Trophoblast cell (in vitro differentiated cells and primary cell): ENCODE results near the gene KCND3.
"Not testable (repeated sequence)": the region's sequence is repeated elsewhere in the genome, so short reads cannot be mapped to it uniquely, and the experiment has no call there.

Experiments
- DNase-seq, 2 donors: peaks; one replicate each; pipeline ENCODE4 v3.0.0-alpha.2; 2016
- H2AFZ ChIP-seq: 2 replicates; pipeline ENCODE4 v1.6.1; 2013; ENCODE audit warnings: low read length, moderate library complexity, mild to moderate bottlenecking; ENCODE audit not compliant: insufficient read depth, poor library complexity
- H2AK5ac ChIP-seq: 2 replicates; pipeline ENCODE4 v1.6.1; 2013; ENCODE audit warnings: mild to moderate bottlenecking, low read length
- H2BK120ac ChIP-seq: 2 replicates; pipeline ENCODE4 v1.6.1; 2013; ENCODE audit warnings: low read length, mild to moderate bottlenecking, moderate library complexity; ENCODE audit not compliant: insufficient read depth, poor library complexity
- H2BK12ac ChIP-seq: 2 replicates; pipeline ENCODE4 v1.6.1; 2013; ENCODE audit warnings: mild to moderate bottlenecking, low read length, moderate library complexity
- H2BK5ac ChIP-seq: 2 replicates; pipeline ENCODE4 v1.6.1; 2013; ENCODE audit warnings: low read length, low read depth, moderate library complexity, mild to moderate bottlenecking; ENCODE audit not compliant: poor library complexity
- H3K14ac ChIP-seq: 2 replicates; pipeline ENCODE4 v1.6.1; 2013; ENCODE audit warnings: mild to moderate bottlenecking, low read length
- H3K18ac ChIP-seq: 2 replicates; pipeline ENCODE4 v1.6.1; 2013; ENCODE audit warnings: mild to moderate bottlenecking, low read length
- H3K23ac ChIP-seq: 2 replicates; pipeline ENCODE4 v1.6.1; 2013; ENCODE audit warnings: low read length
- H3K27ac ChIP-seq: 2 replicates; pipeline ENCODE4 v1.5.1; 2013; ENCODE audit warnings: low read depth, mild to moderate bottlenecking, inconsistent platforms, low read length, moderate library complexity
- H3K27me3 ChIP-seq: 2 replicates; pipeline ENCODE4 v1.6.1; 2013; ENCODE audit warnings: inconsistent platforms, mild to moderate bottlenecking, low read length, moderate library complexity; ENCODE audit not compliant: insufficient read depth
- H3K36me3 ChIP-seq, 2 experiments: 1 replicate in 1 of 2; 2 replicates in 1 of 2; pipeline ENCODE4 v1.6.1; 2013; ENCODE audit warnings: low read length in 2 of 2, mild to moderate bottlenecking in 2 of 2, moderate library complexity in 1 of 2; ENCODE audit not compliant: insufficient read depth in 2 of 2, control insufficient read depth in 1 of 2
- H3K4ac ChIP-seq: 2 replicates; pipeline ENCODE4 v1.6.1; 2013; ENCODE audit warnings: low read depth, mild to moderate bottlenecking, low read length, moderate library complexity
- H3K4me1 ChIP-seq, 2 experiments: 1 replicate in 1 of 2; 2 replicates in 1 of 2; pipeline ENCODE4 v1.6.1; 2013; ENCODE audit warnings: low read length in 2 of 2, mild to moderate bottlenecking in 2 of 2, moderate library complexity in 1 of 2; ENCODE audit not compliant: insufficient read depth in 2 of 2, control insufficient read depth in 1 of 2
- H3K4me2 ChIP-seq: 2 replicates; pipeline ENCODE4 v1.6.1; 2013; ENCODE audit warnings: inconsistent platforms, mild to moderate bottlenecking, low read length, moderate library complexity
- H3K4me3 ChIP-seq: 2 replicates; pipeline ENCODE4 v1.5.1; 2013; ENCODE audit warnings: mild to moderate bottlenecking, low read depth, low read length, inconsistent platforms
- H3K79me1 ChIP-seq: one replicate; pipeline ENCODE4 v1.6.1; 2013; ENCODE audit warnings: low read length
- H3K79me2 ChIP-seq: 2 replicates; pipeline ENCODE4 v1.6.1; 2013; ENCODE audit warnings: low read length, mild to moderate bottlenecking; ENCODE audit not compliant: control insufficient read depth, insufficient read depth, poor library complexity
- H3K9ac ChIP-seq: 2 replicates; pipeline ENCODE4 v1.6.1; 2013; ENCODE audit warnings: mild to moderate bottlenecking, low read length
- H3K9me3 ChIP-seq: 2 replicates; pipeline ENCODE4 v1.6.1; 2013; ENCODE audit warnings: low read depth, mild to moderate bottlenecking, control low read depth, inconsistent platforms, low read length; ENCODE audit not compliant: insufficient read depth
- H4K12ac ChIP-seq: 2 replicates; pipeline ENCODE4 v1.6.1; 2013; ENCODE audit warnings: low read depth, mild to moderate bottlenecking, low read length, moderate library complexity
- H4K8ac ChIP-seq: 2 replicates; pipeline ENCODE4 v1.6.1; 2013; ENCODE audit warnings: low read depth, mild to moderate bottlenecking, low read length, moderate library complexity
- H4K91ac ChIP-seq: one replicate; pipeline ENCODE4 v1.6.1; 2013; ENCODE audit warnings: low read depth, mild to moderate bottlenecking, low read length, moderate library complexity
- WGBS: extraction: QIAGEN DNeasy Blood & Tissue Kit; methylation state at CpG from one replicate; pipeline ENCODE4 v1.1.7; 2013; ENCODE audit warnings: missing lambda C conversion rate; ENCODE audit not compliant: insufficient read length, insufficient coverage; ENCODE audit errors: extremely low coverage; 5-methylcytosine and 5-hydroxymethylcytosine counted together

The KCND3 gene

GRCh38 chr1:111742292-111742691 lies 247.2 kb downstream of the KCND3 start:
- not testable (repeated sequence) for H3K4me3 ChIP-seq, H3K4me2 ChIP-seq, H3K18ac ChIP-seq, H3K9me3 ChIP-seq, H3K79me1 ChIP-seq, H2BK120ac ChIP-seq, H3K23ac ChIP-seq, H2AK5ac ChIP-seq, H2AFZ ChIP-seq, H4K91ac ChIP-seq, H2BK5ac ChIP-seq, H4K8ac ChIP-seq, H2BK12ac ChIP-seq, H3K14ac ChIP-seq, H3K9ac ChIP-seq, H3K27ac ChIP-seq, H3K4ac ChIP-seq, H4K12ac ChIP-seq, DNase-seq, H3K79me2 ChIP-seq, H3K36me3 ChIP-seq
- WGBS, result no CpG with 5 or more reads among the region's 14 CpGs
- Histone ChIP-seq H3K27me3 (peaks cover 29% of the 10 kb centered on the region), H3K4me1 (peaks cover 17% of the 10 kb centered on the region in 2 experiments)

- Histone ChIP-seq H4K8ac (no peak overlapping the region), H3K14ac (no peak overlapping the region), H4K91ac (no peak overlapping the region), H3K4me1 (peaks cover 17% of the 10 kb centered on the region in 2 experiments), H3K18ac (no peak overlapping the region), H3K9ac (no peak overlapping the region), H2BK12ac (no peak overlapping the region), H3K79me2 (no peaks in the 10 kb centered on the region), H2BK5ac (no peak overlapping the region), H2AK5ac (no peak overlapping the region), H3K79me1 (peaks cover 3% of the 10 kb centered on the region), H3K23ac (no peak overlapping the region), H2AFZ (peak overlapping the region; percentile 69), H3K27ac (no peak overlapping the region), H4K12ac (no peak overlapping the region), H3K36me3 (no peaks in the 10 kb centered on the region), H3K27me3 (peaks cover 30% of the 10 kb centered on the region), H2BK120ac (no peak overlapping the region), H3K4ac (no peak overlapping the region), H3K4me2 (peak overlapping the region; percentile 88), H3K4me3 (no peak overlapping the region), H3K9me3 (peaks cover 3% of the 10 kb centered on the region)
- peak; percentile 47 to 55 for DNase-seq
- no CpG with 5 or more reads among the region's 63 CpGs for WGBS
Observed at GRCh38 chr1:111739925-111740765, 249.3 kb downstream of the KCND3 start.

GRCh38 chr1:111739194-111739924 lies 250.1 kb downstream of the KCND3 start, which contains the start of gene INKA2:
Gene INKA2 (minus strand): TSS chr1:111739395. CDS start chr1:111739242, 153 bp downstream.
- H2AK5ac ChIP-seq, result no peak within 1 kb of the TSS
- no peak within 1 kb of the TSS for H2BK5ac ChIP-seq
- peaks cover 17% of the 10 kb centered on the region in 2 experiments for H3K4me1 ChIP-seq
- H4K12ac ChIP-seq, result no peak within 1 kb of the TSS
- peak within 1 kb of the TSS; percentile 62 for H3K4me3 ChIP-seq
- peaks cover 3% of the 10 kb centered on the region for H3K79me1 ChIP-seq
- peak within 1 kb of the TSS; percentile 69 for H2AFZ ChIP-seq
- peak within 1 kb of the TSS; percentile 22 for H3K4ac ChIP-seq
- H2BK12ac ChIP-seq, result no peak within 1 kb of the TSS
- no peaks in the 10 kb centered on the region for H3K79me2 ChIP-seq
- no peaks in the 10 kb centered on the region for H3K36me3 ChIP-seq
- peaks cover 30% of the 10 kb centered on the region for H3K27me3 ChIP-seq
- peak within 1 kb of the TSS; percentile 37 for H3K18ac ChIP-seq
- peak within 1 kb of the TSS; percentile 19 for H3K9ac ChIP-seq
- H3K9me3 ChIP-seq, result peaks cover 3% of the 10 kb centered on the region
- H3K14ac ChIP-seq, result peak within 1 kb of the TSS; percentile 61
- peak within 1 kb of the TSS; percentile 88 for H3K4me2 ChIP-seq
- WGBS, result no CpG with 5 or more reads among the region's 59 CpGs
- H4K8ac ChIP-seq, result peak within 1 kb of the TSS; percentile 5
- no peak within 1 kb of the TSS for H3K23ac ChIP-seq
- peak within 1 kb of the TSS; percentile 4 for H4K91ac ChIP-seq
- H2BK120ac ChIP-seq, result peak within 1 kb of the TSS; percentile 30
- DNase-seq, result peak; percentile 54 to 57
- H3K27ac ChIP-seq, result no peak within 1 kb of the TSS

- Histone ChIP-seq H3K23ac (no peak overlapping the region), H3K4me1 (peaks cover 17% of the 10 kb centered on the region in 2 experiments), H3K79me2 (no peaks in the 10 kb centered on the region), H3K4ac (peak overlapping the region; percentile 22), H3K14ac (peak overlapping the region; percentile 61), H3K18ac (peak overlapping the region; percentile 37), H4K8ac (peak overlapping the region; percentile 5), H2AK5ac (no peak overlapping the region), H3K9ac (peak overlapping the region; percentile 19), H4K91ac (peak overlapping the region; percentile 4), H3K4me2 (peak overlapping the region; percentile 88), H3K79me1 (peaks cover 3% of the 10 kb centered on the region), H3K4me3 (peak overlapping the region; percentile 62), H4K12ac (no peak overlapping the region), H3K27ac (no peak overlapping the region), H3K27me3 (peaks cover 30% of the 10 kb centered on the region), H2BK12ac (no peak overlapping the region), H2BK5ac (no peak overlapping the region), H2AFZ (peak overlapping the region; percentile 27), H3K36me3 (no peaks in the 10 kb centered on the region), H2BK120ac (peak overlapping the region; percentile 30), H3K9me3 (peaks cover 3% of the 10 kb centered on the region)
- DNase-seq, result peak; percentile 36 to 56
- WGBS, result no CpG with 5 or more reads among the region's 61 CpGs
Observed at GRCh38 chr1:111738436-111739193, 250.9 kb downstream of the KCND3 start.
